Activated CD8-positive, alpha-beta T cell treated with anti-CD3 and anti-CD28 coated beads for 36 hours (primary cell): ENCODE data around the gene TGM6. TPM values are rescaled to one million over a fixed set of nuclear protein-coding genes. Genes with fewer than 3 reads are reported as not detected.

Experiments used
- ATAC-seq: fragments of 200-7000 bp; cut with Tn5 transposase; one replicate; pipeline ENCODE4 v1.10.0; 2021; ENCODE audit warnings: mild to moderate bottlenecking, moderate library complexity
- CTCF ChIA-PET: fragments of 350-600 bp; sonication (Branson Sonifier 250); formaldehyde crosslinking; loops from one replicate; lab custom pipeline; 2021; ENCODE audit warnings: antibody characterized with exemption; lab: Charles Lee
- POLR2A ChIA-PET: fragments of 350-600 bp; sonication (Branson Sonifier 250); formaldehyde crosslinking; loops from one replicate; lab custom pipeline; 2021; ENCODE audit warnings: antibody characterized with exemption; lab: Charles Lee
- DNase-seq: peaks from one replicate; pipeline ENCODE4 v3.0.0-alpha.2; 2020
- H3K27ac Mint-ChIP-seq: one replicate; pipeline ENCODE4 v1.8.0; 2021; ENCODE audit warnings: mild to moderate bottlenecking, mixed read lengths
- H3K27me3 Mint-ChIP-seq: one replicate; pipeline ENCODE4 v1.8.0; 2021; ENCODE audit warnings: mixed read lengths
- H3K36me3 Mint-ChIP-seq: one replicate; pipeline ENCODE4 v1.8.0; 2021; ENCODE audit warnings: low read depth, mixed read lengths
- H3K4me1 Mint-ChIP-seq: one replicate; pipeline ENCODE4 v1.8.0; 2021; ENCODE audit warnings: low read depth, mixed read lengths
- H3K4me3 Mint-ChIP-seq: one replicate; pipeline ENCODE4 v1.8.0; 2021; ENCODE audit warnings: mild to moderate bottlenecking, moderate library complexity, mixed read lengths
- H3K9me3 Mint-ChIP-seq: one replicate; pipeline ENCODE4 v1.8.0; 2021; ENCODE audit warnings: mixed read lengths
- intact Hi-C: fragments of 100-400 bp; cut with micrococcal nuclease; formaldehyde crosslinking; loops from one replicate; pipeline ENCODE4 v1.10.0; 2022
- total RNA-seq, 2 experiments: library from RNA; stranded (reverse); gene quantifications; one replicate each; pipeline ENCODE4 v1.2.3, GENCODE V29; 2021
- TF ChIP-seq, protein P1 (sequence below): fragments of 200-600 bp; IDR thresholded peaks from one replicate; pipeline ENCODE4 v1.8.0; 2022; ENCODE audit warnings: antibody characterized with exemption, mild to moderate bottlenecking

The TGM6 gene
- total RNA-seq, 2 experiments from 2014 or later, result not detected

DNA sequence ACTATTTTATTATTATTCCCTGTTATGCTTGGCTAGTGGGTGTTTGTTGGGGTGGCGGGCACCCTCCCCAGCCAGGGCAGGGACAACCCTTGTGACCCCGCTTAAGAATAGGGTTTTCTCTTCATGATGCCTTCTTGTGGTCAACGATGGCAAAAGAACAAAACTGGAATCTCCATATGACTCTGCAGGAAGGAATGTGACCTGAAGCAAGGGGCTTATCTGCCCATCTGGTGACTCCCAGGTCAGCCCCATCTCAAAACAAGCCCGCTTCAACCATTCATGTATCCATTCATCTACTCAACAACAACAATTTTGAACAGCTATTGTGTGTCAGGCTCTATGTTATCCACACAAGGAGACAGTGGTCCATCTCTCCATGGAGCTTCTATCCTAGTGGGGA lies 30.9 kb upstream of the TGM6 start:
- no peaks in the 10 kb centered on the region for H3K36me3 Mint-ChIP-seq
- H3K4me1 Mint-ChIP-seq, result no peaks in the 10 kb centered on the region
- intact Hi-C loops, result no loop called here
- H3K27ac Mint-ChIP-seq, result no peak overlapping the region
- no peak for ATAC-seq
- no peak overlapping the region for H3K4me3 Mint-ChIP-seq
- H3K27me3 Mint-ChIP-seq, result peaks cover 16% of the 10 kb centered on the region
- TF ChIP-seq, protein P1, sequence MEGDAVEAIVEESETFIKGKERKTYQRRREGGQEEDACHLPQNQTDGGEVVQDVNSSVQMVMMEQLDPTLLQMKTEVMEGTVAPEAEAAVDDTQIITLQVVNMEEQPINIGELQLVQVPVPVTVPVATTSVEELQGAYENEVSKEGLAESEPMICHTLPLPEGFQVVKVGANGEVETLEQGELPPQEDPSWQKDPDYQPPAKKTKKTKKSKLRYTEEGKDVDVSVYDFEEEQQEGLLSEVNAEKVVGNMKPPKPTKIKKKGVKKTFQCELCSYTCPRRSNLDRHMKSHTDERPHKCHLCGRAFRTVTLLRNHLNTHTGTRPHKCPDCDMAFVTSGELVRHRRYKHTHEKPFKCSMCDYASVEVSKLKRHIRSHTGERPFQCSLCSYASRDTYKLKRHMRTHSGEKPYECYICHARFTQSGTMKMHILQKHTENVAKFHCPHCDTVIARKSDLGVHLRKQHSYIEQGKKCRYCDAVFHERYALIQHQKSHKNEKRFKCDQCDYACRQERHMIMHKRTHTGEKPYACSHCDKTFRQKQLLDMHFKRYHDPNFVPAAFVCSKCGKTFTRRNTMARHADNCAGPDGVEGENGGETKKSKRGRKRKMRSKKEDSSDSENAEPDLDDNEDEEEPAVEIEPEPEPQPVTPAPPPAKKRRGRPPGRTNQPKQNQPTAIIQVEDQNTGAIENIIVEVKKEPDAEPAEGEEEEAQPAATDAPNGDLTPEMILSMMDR, result no peak
- CTCF ChIA-PET, result interaction anchor here (0.9 to 1.4 kb wide), 5 partner anchors 11 to 385 kb away, joined by 3 to 4 read pairs (median 3); no protein-coding TSS in a partner anchor
- H3K9me3 Mint-ChIP-seq, result no peaks in the 10 kb centered on the region
- POLR2A ChIA-PET, result interaction anchor here (1.5 kb wide), 1 partner anchor 120 kb away, joined by 3 read pairs; no protein-coding TSS in a partner anchor
- no peak for DNase-seq

- POLR2A ChIA-PET, result interaction anchor here (1.5 kb wide), 1 partner anchor 119 kb away, joined by 3 read pairs; no protein-coding TSS in a partner anchor
- H3K36me3 Mint-ChIP-seq, result no peaks in the 10 kb centered on the region
- peaks cover 16% of the 10 kb centered on the region for H3K27me3 Mint-ChIP-seq
- ATAC-seq (no peak), DNase-seq (no peak)
- intact Hi-C loops, result no loop called here
- H3K4me3 Mint-ChIP-seq, result no peak overlapping the region
- no peaks in the 10 kb centered on the region for H3K9me3 Mint-ChIP-seq
- CTCF ChIA-PET, result interaction anchor here (0.6 to 1.4 kb wide), 6 partner anchors 12 to 386 kb away, joined by 3 to 4 read pairs (median 3); no protein-coding TSS in a partner anchor
- TF ChIP-seq, protein P1, result no peak
- H3K4me1 Mint-ChIP-seq, result no peaks in the 10 kb centered on the region
- H3K27ac Mint-ChIP-seq, result no peak overlapping the region
These were observed 30.1 kb upstream of the TGM6 start for GRCh38 chr20:2350606-2351005.

GRCh38 chr20:2353231-2353630 lies 27.5 kb upstream of the TGM6 start:
- DNase-seq, result no peak
- Mint-ChIP-seq H3K4me3 (no peak overlapping the region), H3K36me3 (no peaks in the 10 kb centered on the region), H3K9me3 (no peaks in the 10 kb centered on the region), H3K4me1 (no peaks in the 10 kb centered on the region), H3K27ac (no peak overlapping the region), H3K27me3 (peaks cover 10% of the 10 kb centered on the region)
- ChIA-PET CTCF (no interaction called here), POLR2A (interaction anchor here (0.5 kb wide), 1 partner anchor 502 kb away, joined by 5 read pairs; no protein-coding TSS in a partner anchor)
- no peak for ATAC-seq
- intact Hi-C loops, result no loop called here
- TF ChIP-seq, protein P1, result no peak

GRCh38 chr20:2357114-2357513 lies 23.6 kb upstream of the TGM6 start:
- no peak for DNase-seq
- POLR2A ChIA-PET, result no interaction called here
- CTCF ChIA-PET, result interaction anchor here (1.0 to 2.5 kb wide), 4 partner anchors 15 to 95 kb away, joined by 3 to 13 read pairs (median 4); no protein-coding TSS in a partner anchor
- no peak overlapping the region for H3K27ac Mint-ChIP-seq
- ATAC-seq, result no peak
- H3K4me1 Mint-ChIP-seq, result no peaks in the 10 kb centered on the region
- peaks cover 12% of the 10 kb centered on the region for H3K27me3 Mint-ChIP-seq
- H3K9me3 Mint-ChIP-seq, result peaks cover 20% of the 10 kb centered on the region
- intact Hi-C loops, result no loop called here
- TF ChIP-seq, protein P1, result no peak
- no peak overlapping the region for H3K4me3 Mint-ChIP-seq
- H3K36me3 Mint-ChIP-seq, result no peaks in the 10 kb centered on the region

GRCh38 chr20:2358006-2358405 lies 22.7 kb upstream of the TGM6 start:
- CTCF ChIA-PET, result interaction anchor here (2.0 to 2.5 kb wide), 2 partner anchors 30 to 94 kb away, joined by 5 to 13 read pairs; no protein-coding TSS in a partner anchor
- no peak for ATAC-seq

More at GRCh38 chr20:2358006-2358405, 22.7 kb upstream of the TGM6 start:
- H3K9me3 Mint-ChIP-seq, result peaks cover 21% of the 10 kb centered on the region
- H3K27ac Mint-ChIP-seq, result no peak overlapping the region
- no peaks in the 10 kb centered on the region for H3K36me3 Mint-ChIP-seq
- peaks cover 10% of the 10 kb centered on the region for H3K27me3 Mint-ChIP-seq
- no peaks in the 10 kb centered on the region for H3K4me1 Mint-ChIP-seq
- DNase-seq, result no peak
- intact Hi-C loops, result no loop called here
- POLR2A ChIA-PET, result no interaction called here
- no peak overlapping the region for H3K4me3 Mint-ChIP-seq
- TF ChIP-seq, protein P1, result no peak
